Stimulated activated naive CD8-positive, alpha-beta T cell treated with anti-CD3 and anti-CD28 coated beads, Interleukin-15, Interleukin-2, amounts not matched to agents 100 ng/mL and 50 ng/mL, for 24 hours (primary cell): ENCODE data around the gene HSD17B12.

Experiments
- H3K27ac Mint-ChIP-seq: one replicate; pipeline ENCODE4 v1.8.0; 2021; ENCODE audit warnings: mild to moderate bottlenecking, mixed read lengths
- H3K27me3 Mint-ChIP-seq: one replicate; pipeline ENCODE4 v1.8.0; 2021; ENCODE audit warnings: mixed read lengths
- H3K36me3 Mint-ChIP-seq: one replicate; pipeline ENCODE4 v1.8.0; 2021; ENCODE audit warnings: low read depth, mixed read lengths
- H3K4me1 Mint-ChIP-seq: one replicate; pipeline ENCODE4 v1.8.0; 2021; ENCODE audit warnings: low read depth, mixed read lengths
- H3K4me3 Mint-ChIP-seq: one replicate; pipeline ENCODE4 v1.8.0; 2021; ENCODE audit warnings: mild to moderate bottlenecking, mixed read lengths
- H3K9me3 Mint-ChIP-seq: one replicate; pipeline ENCODE4 v1.8.0; 2021; ENCODE audit warnings: mixed read lengths

The HSD17B12 gene

DNA sequence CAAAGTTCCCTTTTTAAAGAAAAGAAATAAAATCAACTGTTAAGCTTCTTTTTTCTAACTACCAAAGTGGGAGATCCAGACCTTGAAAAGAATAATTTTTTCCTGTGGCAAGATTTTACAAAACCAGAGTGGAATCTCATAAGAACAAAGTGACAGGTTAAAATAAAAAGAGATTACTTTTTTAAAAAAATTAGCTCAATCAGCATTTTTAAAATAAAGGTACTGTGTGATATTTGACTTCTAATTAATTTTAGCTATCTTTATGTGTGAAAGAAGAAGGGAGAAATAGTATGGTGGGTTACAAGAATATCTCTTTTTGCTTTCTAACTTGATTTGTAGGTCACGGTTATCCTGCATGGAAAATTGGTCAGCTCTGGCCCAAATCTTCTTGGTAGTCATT lies 107.3 kb downstream of the HSD17B12 start:
- Mint-ChIP-seq H3K27ac (no peak overlapping the region), H3K4me1 (peaks cover 9% of the 10 kb centered on the region), H3K4me3 (no peak overlapping the region), H3K9me3 (peaks cover 22% of the 10 kb centered on the region), H3K27me3 (no peaks in the 10 kb centered on the region), H3K36me3 (peaks cover 64% of the 10 kb centered on the region)

DNA sequence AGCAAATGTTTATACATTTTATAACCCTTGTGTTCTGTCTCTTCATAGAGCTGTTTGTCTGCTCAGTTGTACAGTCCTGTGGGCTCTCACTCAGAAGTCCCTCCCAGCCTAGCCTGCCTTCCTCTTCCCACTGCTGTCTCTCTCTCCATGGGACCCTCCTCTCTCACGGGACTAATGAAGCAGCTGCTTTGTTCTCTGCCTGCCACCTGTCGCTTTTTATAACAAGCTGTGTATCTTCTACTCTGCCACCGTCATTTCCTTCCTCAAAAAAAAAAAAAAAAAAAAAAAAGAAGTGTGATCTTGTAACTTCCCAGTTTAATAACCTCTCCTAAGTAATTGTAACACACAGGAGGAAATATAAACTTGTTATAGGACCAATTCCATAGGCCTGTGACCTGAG lies 107.9 kb downstream of the HSD17B12 start:
- Mint-ChIP-seq H3K27me3 (no peaks in the 10 kb centered on the region), H3K9me3 (peaks cover 19% of the 10 kb centered on the region), H3K27ac (no peak overlapping the region), H3K4me1 (peaks cover 9% of the 10 kb centered on the region), H3K4me3 (no peak overlapping the region), H3K36me3 (peaks cover 61% of the 10 kb centered on the region)

DNA sequence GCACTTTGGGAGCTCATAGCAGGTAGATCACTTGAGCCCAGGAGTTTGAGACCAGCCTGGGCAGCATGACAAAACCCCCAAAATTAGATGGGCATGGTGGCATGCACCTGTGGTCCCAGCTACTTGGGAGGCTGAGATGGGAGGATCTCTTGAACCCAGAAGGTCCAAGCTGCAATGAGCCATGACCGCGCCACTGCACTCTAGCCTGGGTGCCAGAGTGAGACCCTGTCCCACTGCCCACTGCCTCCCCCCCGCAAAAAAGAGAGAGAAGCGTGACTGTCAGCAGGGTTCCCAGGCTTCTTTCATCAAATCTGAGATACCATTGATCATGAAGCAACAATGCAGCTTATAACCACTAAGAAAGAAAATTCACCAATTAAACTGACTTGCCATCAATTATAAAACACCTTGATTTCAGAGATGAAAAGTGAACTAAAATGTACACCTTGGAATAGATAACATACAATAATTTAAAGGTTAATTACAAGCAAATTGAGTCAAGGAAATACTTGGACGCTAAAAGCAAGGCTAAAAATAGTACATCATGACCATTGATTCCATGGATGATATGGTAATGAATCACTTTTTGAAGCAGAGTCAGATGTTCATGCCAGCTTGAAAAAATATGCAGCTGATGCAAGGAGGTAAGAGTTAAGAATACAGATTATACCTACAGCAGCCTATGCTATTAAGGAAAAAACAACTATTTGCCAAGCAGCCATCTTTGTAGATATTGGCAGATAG lies 109.3 kb downstream of the HSD17B12 start:
- no peak overlapping the region for H3K4me3 Mint-ChIP-seq
- peaks cover 47% of the 10 kb centered on the region for H3K36me3 Mint-ChIP-seq
- H3K4me1 Mint-ChIP-seq = peaks cover 9% of the 10 kb centered on the region
- H3K27ac Mint-ChIP-seq = no peak overlapping the region
- peaks cover 9% of the 10 kb centered on the region for H3K9me3 Mint-ChIP-seq
- no peaks in the 10 kb centered on the region for H3K27me3 Mint-ChIP-seq

DNA sequence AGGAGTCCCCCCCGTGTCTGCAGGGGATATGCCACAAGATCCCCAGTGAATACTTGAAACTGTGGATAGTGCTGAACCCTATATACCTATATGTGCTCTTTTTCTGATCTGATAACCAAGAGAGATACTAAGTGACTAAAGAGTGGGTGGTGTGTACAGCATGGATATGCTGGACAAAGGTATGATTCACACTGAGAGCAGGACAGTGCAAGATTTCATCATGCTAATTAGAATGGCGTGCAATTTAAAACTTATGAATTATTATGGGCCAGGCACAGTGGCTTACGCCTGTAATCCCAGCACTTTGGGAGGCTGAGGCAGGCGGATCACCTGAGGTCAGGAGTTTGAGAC lies 109.9 kb downstream of the HSD17B12 start:
- Mint-ChIP-seq H3K27ac (no peak overlapping the region), H3K4me3 (no peak overlapping the region)

DNA sequence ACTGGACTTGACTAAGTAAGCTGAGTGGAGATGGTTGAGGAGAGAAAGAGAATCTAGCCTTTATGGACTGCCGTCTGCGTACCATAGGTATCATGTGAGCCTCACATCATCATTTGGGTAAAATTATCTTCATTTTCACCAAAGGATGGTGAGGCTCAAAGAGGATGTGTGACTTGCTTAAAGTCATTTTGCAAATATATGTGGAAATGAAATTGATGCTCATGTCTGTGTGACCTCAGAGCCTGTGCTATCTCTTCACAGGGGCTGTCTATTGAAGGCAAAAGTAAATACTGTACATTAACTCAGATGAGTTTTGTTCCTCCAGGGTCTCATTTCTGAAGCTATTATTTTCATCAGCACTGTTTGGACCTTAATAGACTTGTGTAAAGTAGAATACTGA lies 116.8 kb downstream of the HSD17B12 start:
- H3K9me3 Mint-ChIP-seq = no peaks in the 10 kb centered on the region
- H3K36me3 Mint-ChIP-seq = peaks cover 37% of the 10 kb centered on the region
- H3K27ac Mint-ChIP-seq = no peak overlapping the region
- no peaks in the 10 kb centered on the region for H3K4me1 Mint-ChIP-seq
- no peaks in the 10 kb centered on the region for H3K27me3 Mint-ChIP-seq
- no peak overlapping the region for H3K4me3 Mint-ChIP-seq

More for the DNA sequence above, 109.9 kb downstream of the HSD17B12 start:
- no peaks in the 10 kb centered on the region for H3K27me3 Mint-ChIP-seq
- peaks cover 42% of the 10 kb centered on the region for H3K36me3 Mint-ChIP-seq
- peaks cover 9% of the 10 kb centered on the region for H3K9me3 Mint-ChIP-seq
- peaks cover 9% of the 10 kb centered on the region for H3K4me1 Mint-ChIP-seq

DNA sequence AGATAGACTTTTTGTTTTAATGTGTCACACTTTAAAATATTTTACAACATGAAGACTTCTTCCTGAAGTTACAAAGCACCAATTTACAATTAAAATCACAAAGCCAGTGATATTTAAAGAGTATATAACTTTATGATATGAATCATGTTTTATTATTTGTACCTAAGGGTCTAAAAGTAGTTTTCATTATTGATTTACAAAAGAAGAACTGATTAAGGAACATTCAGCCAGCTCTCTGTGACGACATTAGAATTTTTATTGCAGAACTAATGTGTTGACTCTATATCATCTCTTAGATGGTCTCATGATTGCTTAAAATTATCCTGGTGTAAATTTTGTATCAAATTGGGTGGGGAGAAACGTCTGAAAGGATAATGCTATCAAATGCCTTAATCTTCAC lies 117.3 kb downstream of the HSD17B12 start:
- Mint-ChIP-seq H3K4me3 (no peak overlapping the region), H3K9me3 (no peaks in the 10 kb centered on the region), H3K27me3 (no peaks in the 10 kb centered on the region), H3K4me1 (no peaks in the 10 kb centered on the region), H3K36me3 (peaks cover 37% of the 10 kb centered on the region), H3K27ac (no peak overlapping the region)

DNA sequence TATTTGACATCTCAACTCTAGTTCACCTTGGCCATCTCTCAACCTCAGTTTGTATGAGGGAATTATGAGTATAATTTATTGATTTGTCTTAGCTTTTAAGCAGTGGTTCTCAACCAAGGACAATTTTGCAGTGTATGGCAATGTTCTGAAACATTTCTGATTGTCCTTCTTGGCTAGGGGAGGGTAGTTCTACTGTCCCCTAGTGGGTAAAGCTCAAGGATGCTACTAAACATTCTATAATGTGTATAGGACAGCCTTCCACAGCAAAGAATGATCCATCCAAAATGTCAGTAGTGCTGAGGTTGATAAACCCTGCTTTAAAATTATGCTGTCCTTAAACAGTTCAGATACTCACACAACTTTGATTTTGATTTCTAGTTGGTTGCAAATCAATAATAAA lies 122.0 kb downstream of the HSD17B12 start:
- peaks cover 9% of the 10 kb centered on the region for H3K9me3 Mint-ChIP-seq
- H3K27ac Mint-ChIP-seq = no peak overlapping the region
- no peak overlapping the region for H3K4me3 Mint-ChIP-seq
- peaks cover 60% of the 10 kb centered on the region for H3K36me3 Mint-ChIP-seq
- H3K27me3 Mint-ChIP-seq = no peaks in the 10 kb centered on the region
- H3K4me1 Mint-ChIP-seq = no peaks in the 10 kb centered on the region

DNA sequence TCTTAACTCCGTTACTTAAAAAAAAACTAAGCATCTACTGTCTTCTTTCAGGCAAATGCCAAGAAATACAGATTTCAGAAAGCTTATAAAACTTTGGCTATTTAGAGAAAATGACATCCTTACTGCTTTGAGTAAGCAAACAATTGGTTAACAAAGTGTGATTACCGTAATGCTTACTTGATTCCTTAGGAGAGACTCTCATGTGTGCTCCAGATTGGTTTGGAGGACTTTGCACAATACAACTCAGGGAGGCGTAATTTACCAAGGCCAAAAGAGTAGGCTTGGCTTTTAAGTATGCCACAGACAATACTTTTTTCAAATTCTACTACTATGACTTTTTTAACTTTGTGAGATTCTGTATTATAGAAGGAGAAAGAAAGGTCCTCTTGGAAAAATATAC lies 123.2 kb downstream of the HSD17B12 start:
- H3K27me3 Mint-ChIP-seq = no peaks in the 10 kb centered on the region
- no peaks in the 10 kb centered on the region for H3K4me1 Mint-ChIP-seq
- peaks cover 9% of the 10 kb centered on the region for H3K9me3 Mint-ChIP-seq
- no peak overlapping the region for H3K27ac Mint-ChIP-seq
- H3K4me3 Mint-ChIP-seq = no peak overlapping the region
- peaks cover 60% of the 10 kb centered on the region for H3K36me3 Mint-ChIP-seq

DNA sequence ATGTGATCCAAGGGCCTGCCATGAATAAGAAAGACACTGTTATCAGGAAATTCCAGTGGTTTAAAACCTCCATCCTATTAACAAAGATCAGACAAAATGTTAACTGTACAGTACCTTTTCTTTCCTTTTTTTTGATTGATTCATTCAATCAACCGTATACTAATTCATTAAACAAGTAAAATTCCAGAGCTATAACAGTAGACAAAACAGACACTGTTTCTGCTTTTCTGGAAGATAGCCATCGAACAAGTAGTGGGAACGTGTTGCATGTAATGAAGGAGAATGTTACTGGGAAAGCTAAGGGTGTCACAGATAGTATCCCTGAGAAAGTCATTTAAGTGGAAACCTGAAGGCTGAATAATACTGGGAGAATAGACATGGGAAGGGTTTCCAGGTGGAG lies 126.4 kb downstream of the HSD17B12 start:
- no peaks in the 10 kb centered on the region for H3K27me3 Mint-ChIP-seq
- H3K36me3 Mint-ChIP-seq = peaks cover 43% of the 10 kb centered on the region
- H3K4me1 Mint-ChIP-seq = no peaks in the 10 kb centered on the region
- H3K9me3 Mint-ChIP-seq = peaks cover 9% of the 10 kb centered on the region
- no peak overlapping the region for H3K27ac Mint-ChIP-seq
- H3K4me3 Mint-ChIP-seq = no peak overlapping the region

DNA sequence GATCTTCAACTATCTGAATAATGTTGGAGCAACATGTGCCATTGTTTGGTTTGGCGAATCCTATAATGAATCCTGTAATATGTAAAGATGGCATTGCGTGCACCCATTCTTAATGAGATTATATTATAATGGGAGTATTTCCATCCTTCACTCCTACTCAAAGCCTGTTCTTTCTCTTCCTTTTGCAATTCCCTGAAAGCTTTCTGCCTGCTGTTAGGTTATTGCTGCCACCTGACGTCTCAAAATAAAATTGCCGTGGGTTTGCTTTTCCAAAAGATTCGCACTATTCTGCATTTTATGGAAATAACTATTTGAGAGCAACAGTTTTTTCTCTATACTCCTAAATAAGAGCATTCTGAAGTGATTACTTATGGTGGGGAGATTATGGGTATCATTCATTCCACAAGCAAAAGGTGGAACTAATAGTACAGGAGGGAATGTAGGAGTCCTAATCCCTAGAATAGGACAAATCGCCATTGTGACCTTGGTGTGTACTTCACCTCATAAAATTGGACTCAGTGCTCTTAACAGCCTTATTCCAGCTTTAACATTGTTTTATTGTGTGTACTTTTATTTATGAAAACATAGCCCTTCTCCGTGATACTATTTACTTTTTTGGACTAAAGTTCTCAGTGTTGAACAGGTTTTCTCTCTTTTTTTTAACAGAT lies 130.5 kb downstream of the HSD17B12 start:
- Mint-ChIP-seq H3K27ac (no peak overlapping the region), H3K4me3 (no peak overlapping the region), H3K9me3 (no peaks in the 10 kb centered on the region), H3K27me3 (no peaks in the 10 kb centered on the region), H3K4me1 (no peaks in the 10 kb centered on the region), H3K36me3 (peaks cover 23% of the 10 kb centered on the region)

DNA sequence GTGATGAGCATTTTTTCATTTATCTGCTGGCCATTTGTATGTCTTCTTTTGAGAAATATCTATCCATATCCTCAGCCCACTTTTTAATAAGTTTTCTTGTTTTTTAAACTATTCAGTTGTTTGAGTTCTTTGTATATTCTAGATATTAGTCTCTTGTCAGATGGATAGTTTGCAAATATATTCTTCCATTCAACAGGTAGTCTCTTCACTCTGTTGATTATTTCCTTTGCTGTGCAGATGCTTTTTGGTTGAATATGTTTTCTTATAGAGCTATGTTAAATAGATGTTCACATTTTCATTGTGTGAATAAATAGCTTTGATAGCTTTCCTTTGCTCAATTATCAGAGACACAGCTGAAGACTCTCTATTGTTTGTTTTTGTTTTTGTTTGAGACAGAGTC lies 131.9 kb downstream of the HSD17B12 start:
- Mint-ChIP-seq H3K4me1 (no peaks in the 10 kb centered on the region), H3K27ac (no peak overlapping the region)

DNA sequence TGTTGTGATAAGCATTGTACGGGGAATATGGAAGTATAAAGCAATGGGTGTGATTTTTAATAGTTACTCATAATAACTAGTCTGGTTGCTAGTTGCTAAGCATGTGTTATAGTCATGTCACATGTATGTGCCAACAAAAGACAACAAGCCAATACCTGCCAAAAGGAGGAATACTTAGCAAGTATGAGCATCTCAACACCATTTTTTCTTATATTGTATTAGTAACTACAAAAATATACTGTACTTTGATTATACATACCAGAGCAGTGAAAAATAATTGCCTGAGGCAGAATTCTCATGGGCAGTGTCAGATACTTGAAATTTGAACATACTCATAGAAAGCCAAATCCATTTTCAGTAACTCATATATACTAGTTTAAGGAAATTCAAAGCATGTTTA lies 137.7 kb downstream of the HSD17B12 start:
- Mint-ChIP-seq H3K4me1 (no peaks in the 10 kb centered on the region), H3K27ac (no peak overlapping the region), H3K36me3 (peaks cover 62% of the 10 kb centered on the region), H3K27me3 (no peaks in the 10 kb centered on the region), H3K9me3 (no peaks in the 10 kb centered on the region), H3K4me3 (no peak overlapping the region)

More for the DNA sequence above, 131.9 kb downstream of the HSD17B12 start:
- H3K9me3 Mint-ChIP-seq = no peaks in the 10 kb centered on the region
- peaks cover 29% of the 10 kb centered on the region for H3K36me3 Mint-ChIP-seq
- H3K27me3 Mint-ChIP-seq = no peaks in the 10 kb centered on the region
- H3K4me3 Mint-ChIP-seq = no peak overlapping the region

DNA sequence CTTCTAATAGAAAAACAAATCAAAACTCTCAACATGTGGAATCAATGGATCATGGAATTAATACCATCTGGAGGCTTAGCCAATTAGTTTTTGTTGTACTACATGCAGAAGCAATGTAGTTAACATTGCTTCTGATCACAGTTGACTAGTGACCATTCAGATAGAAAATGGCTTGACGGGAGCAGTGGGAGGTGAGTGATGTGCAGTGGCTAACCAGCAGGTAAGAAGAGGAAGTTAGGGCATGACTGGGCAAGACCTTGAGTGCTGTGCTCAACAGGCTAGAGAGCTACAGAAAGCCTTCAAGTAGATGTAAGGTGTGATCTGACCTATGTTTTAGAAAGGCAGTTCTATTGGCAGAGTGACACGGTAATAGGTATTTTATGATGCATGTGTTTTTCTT lies 139.4 kb downstream of the HSD17B12 start:
- Mint-ChIP-seq H3K36me3 (peaks cover 58% of the 10 kb centered on the region), H3K9me3 (no peaks in the 10 kb centered on the region), H3K27ac (no peak overlapping the region), H3K27me3 (no peaks in the 10 kb centered on the region), H3K4me3 (no peak overlapping the region), H3K4me1 (no peaks in the 10 kb centered on the region)

DNA sequence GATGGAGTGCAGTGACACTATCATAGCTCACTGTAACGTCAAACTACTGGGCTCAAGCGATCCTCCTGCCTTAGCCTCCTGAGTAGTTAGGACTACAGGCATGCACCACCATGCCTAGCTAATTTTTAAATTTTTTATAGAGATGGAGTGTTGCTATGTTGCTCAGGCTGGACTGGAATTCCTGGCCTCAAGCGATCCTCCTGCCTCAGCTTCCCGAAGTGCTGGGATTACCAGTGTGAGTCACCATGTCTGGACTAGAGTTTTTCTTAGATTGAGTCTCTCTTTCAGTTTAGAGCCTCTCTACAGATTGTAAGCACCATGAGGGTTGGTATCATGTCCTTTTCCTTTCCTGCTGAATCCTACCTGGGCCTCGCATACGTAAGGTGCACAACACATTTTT lies 142.8 kb downstream of the HSD17B12 start:
- no peak overlapping the region for H3K4me3 Mint-ChIP-seq
- peaks cover 35% of the 10 kb centered on the region for H3K36me3 Mint-ChIP-seq
- H3K9me3 Mint-ChIP-seq = no peaks in the 10 kb centered on the region
- H3K27ac Mint-ChIP-seq = no peak overlapping the region
- H3K27me3 Mint-ChIP-seq = no peaks in the 10 kb centered on the region
- no peaks in the 10 kb centered on the region for H3K4me1 Mint-ChIP-seq

DNA sequence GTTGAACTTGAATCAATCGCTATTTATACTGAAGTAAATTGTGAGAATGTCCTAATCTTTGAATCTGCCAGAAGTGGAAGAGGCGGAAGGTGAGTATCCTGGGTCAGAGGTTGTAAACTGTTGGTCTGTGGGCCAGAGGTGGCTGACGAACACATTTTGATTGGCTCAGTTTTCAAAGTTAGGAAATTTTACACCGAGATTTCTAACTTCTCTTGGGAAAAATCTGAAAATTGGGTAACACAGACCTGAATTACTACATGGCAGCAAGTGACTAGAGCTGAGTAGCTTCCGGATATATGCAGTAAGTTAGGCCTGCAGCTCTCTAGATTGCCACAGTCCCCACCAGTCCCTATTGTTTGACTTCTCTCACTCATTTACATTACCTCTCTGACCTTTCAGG lies 143.3 kb downstream of the HSD17B12 start:
- Mint-ChIP-seq H3K9me3 (no peaks in the 10 kb centered on the region), H3K4me3 (no peak overlapping the region), H3K36me3 (peaks cover 35% of the 10 kb centered on the region), H3K4me1 (no peaks in the 10 kb centered on the region), H3K27me3 (no peaks in the 10 kb centered on the region), H3K27ac (no peak overlapping the region)
